ENCODE data around the gene ASPG.

- TF ChIP-seq CTCF (conservative IDR thresholded peaks at IDR 0.05) = no peak; the same call in 1 of the 2 replicates
- no peak for TF ChIP-seq ZFX (IDR thresholded peaks at IDR 0.05)
Observed at GRCh38 chr14:104096751-104097700, 11.5 kb downstream of the ASPG start.

Data from C4-2B (cell line).